ENCODE data around the gene IFT122. TPM values are rescaled to one million over a fixed set of nuclear protein-coding genes. Genes with fewer than 3 reads are reported as not detected.
A peak's percentile ranks its signal among the peaks of the same experiment; 100 is the strongest.

IFT122 gene
- total RNA-seq, 2 experiments from 2014 or later = 18.4 to 22.6 TPM

DNA sequence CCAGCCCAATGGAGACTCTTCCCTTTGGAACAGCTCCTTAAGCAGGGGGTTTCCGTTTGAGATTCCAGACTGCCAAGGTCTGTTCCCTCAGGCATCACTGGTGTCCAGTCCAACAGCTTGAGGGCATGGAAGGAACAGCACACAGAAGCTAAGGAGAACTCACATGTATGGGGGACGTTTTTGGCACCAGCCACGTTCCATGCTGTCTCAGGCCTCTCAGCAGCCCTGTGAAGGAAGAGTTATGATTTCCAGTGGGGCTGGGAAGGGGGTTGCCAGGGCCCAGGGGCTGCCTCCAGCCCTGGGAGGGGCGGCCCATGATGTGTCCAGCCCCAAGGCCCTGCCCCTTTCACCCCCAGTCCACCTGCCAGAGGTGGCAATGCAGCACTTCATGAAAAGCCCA is 80.9 kb downstream of the IFT122 start:
- no peaks in the 10 kb centered on the region for H3K27me3 Mint-ChIP-seq
- H3K4me3 Mint-ChIP-seq = no peak overlapping the region

DNA sequence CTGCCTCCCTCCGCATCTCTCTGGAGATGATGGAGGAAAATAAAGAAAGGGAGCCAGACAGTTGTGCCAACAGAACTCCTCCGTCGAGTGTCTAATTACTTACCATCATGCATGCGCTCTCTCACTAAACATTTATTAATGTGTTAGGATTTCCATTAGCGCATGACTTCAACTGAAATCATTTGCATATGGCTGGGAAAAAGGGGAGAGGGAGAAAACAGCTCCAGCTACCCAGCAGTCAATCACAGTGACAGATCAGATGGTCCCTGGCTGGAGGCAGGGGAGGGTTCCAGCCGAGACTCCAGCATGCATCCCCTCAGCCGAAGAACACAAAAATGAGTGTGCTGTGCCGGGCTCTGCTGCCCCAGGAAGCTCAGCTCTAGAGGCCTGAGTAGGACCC is 81.6 kb downstream of the IFT122 start:
- no peak overlapping the region for H3K4me3 Mint-ChIP-seq
- POLR2A ChIA-PET = no interaction called here
- intact Hi-C loops (cut with DNase I, micrococcal nuclease) = no loop called here
- ATAC-seq = no peak
- DNase-seq = no peak
- CTCF ChIA-PET = interaction anchor here (0.5 kb wide), 1 partner anchor 107 kb away, joined by 3 read pairs; no protein-coding TSS in a partner anchor
- H3K27me3 Mint-ChIP-seq = no peaks in the 10 kb centered on the region
- H3K36me3 Mint-ChIP-seq (ENCODE audit: low read depth) = peaks cover 3% of the 10 kb centered on the region
- H3K9me3 Mint-ChIP-seq (ENCODE audit: low read depth) = no peaks in the 10 kb centered on the region
- H3K27ac Mint-ChIP-seq = no peak overlapping the region
- H3K4me1 Mint-ChIP-seq = no peaks in the 10 kb centered on the region

More for the DNA sequence above, 80.9 kb downstream of the IFT122 start:
- ChIA-PET CTCF (no interaction called here), POLR2A (no interaction called here)
- DNase-seq (no peak), ATAC-seq (no peak)
- Mint-ChIP-seq H3K4me1 (no peaks in the 10 kb centered on the region), H3K9me3 (ENCODE audit: low read depth) (no peaks in the 10 kb centered on the region), H3K36me3 (ENCODE audit: low read depth) (peaks cover 3% of the 10 kb centered on the region), H3K27ac (no peak overlapping the region)
- intact Hi-C loops (cut with DNase I, micrococcal nuclease) = no loop called here

DNA sequence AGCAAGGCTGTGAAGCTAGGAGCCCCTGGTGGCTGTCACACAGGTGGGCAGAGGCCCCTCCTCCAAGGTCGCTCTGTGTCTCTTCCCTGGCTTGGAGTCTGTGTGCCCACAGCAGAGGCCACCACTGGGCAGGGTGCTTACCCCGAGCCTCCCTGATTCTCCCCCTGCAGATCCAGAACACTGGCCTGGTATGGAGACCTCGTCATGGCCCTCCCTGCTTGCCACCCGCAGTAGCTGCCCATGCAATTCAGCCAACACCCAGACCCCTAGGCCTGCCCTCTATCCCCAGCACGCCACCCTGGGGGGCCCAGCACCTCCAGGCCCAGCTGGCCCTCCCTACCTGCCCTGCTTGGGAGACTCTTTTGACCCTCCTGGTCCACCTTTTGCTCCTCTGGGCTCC is 82.9 kb downstream of the IFT122 start:
- H3K36me3 Mint-ChIP-seq (ENCODE audit: low read depth) = no peaks in the 10 kb centered on the region
- no peak for ATAC-seq
- no peak overlapping the region for H3K4me3 Mint-ChIP-seq
- DNase-seq = no peak
- no peaks in the 10 kb centered on the region for H3K4me1 Mint-ChIP-seq
- no peak overlapping the region for H3K27ac Mint-ChIP-seq
- ChIA-PET POLR2A (no interaction called here), CTCF (interaction anchor here (0.5 kb wide), 1 partner anchor 198 kb away, joined by 5 read pairs; no protein-coding TSS in a partner anchor)
- intact Hi-C loops (cut with DNase I, micrococcal nuclease) = no loop called here
- no peaks in the 10 kb centered on the region for H3K27me3 Mint-ChIP-seq
- H3K9me3 Mint-ChIP-seq (ENCODE audit: low read depth) = no peaks in the 10 kb centered on the region

DNA sequence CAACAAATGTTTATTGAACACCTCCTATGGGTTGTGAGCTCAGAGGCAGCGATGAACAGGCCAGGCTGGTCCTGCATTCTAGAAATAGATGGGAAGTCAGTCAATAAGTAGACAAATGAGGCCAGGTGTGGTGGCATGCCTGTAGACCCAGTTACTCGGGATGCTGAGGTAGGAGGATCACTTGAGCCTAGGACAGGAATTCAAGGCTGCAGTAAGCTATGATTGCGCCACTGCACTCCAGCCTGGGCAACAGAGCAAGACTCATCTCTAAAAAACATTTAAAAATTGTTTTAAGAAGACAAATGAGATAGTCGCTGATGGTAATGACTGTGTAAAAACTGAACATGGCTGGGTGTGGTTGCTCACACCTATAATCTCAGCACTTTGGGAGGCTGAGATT is 84.1 kb downstream of the IFT122 start:
- POLR2A ChIA-PET = no interaction called here
- H3K36me3 Mint-ChIP-seq (ENCODE audit: low read depth) = no peaks in the 10 kb centered on the region
- ATAC-seq (no peak), DNase-seq (no peak)
- H3K27ac Mint-ChIP-seq = no peak overlapping the region
- H3K9me3 Mint-ChIP-seq (ENCODE audit: low read depth) = no peaks in the 10 kb centered on the region
- no peaks in the 10 kb centered on the region for H3K27me3 Mint-ChIP-seq
- CTCF ChIA-PET = no interaction called here
- H3K4me1 Mint-ChIP-seq = no peaks in the 10 kb centered on the region
- intact Hi-C loops (cut with DNase I, micrococcal nuclease) = no loop called here
- H3K4me3 Mint-ChIP-seq = no peak overlapping the region

DNA sequence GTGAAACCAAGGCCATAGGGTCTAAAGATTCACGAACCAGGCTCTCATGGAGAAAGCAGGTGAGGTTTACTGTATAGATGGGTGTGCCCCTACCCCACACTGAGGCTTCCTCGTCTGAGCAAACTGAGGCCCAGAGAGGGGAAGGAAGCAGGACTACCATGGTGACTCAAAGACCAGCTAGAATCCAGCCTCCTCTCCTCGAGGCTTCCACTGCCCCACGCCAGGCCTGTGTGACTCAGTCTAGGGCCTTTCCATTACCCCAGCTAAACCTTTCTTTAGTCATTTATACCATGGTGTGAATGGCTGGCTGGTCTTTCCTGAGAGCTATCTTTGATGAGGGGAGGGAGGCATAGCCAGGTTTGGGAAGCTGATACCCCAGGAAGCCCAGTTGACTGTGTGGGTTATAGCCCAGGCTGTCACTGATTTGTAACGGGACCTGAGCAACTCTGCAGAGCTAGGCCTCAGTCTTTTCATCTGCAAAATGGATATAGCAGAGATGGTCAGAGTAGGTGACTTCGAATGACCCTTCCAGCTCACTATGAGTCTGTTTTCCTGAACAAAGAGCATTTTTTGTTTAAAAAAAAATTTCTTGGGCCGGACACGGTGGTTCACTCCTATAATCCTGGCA is 85.4 kb downstream of the IFT122 start:
- no peak overlapping the region for H3K4me3 Mint-ChIP-seq
- no peaks in the 10 kb centered on the region for H3K9me3 Mint-ChIP-seq (ENCODE audit: low read depth)
- DNase-seq (peak; percentile 38), ATAC-seq (peak; percentile 89)
- ChIA-PET POLR2A (no interaction called here), CTCF (interaction anchor here (0.6 kb wide), 2 partner anchors 26 to 32 kb away, joined by 3 to 5 read pairs; no protein-coding TSS in a partner anchor)
- H3K4me1 Mint-ChIP-seq = no peaks in the 10 kb centered on the region
- H3K36me3 Mint-ChIP-seq (ENCODE audit: low read depth) = no peaks in the 10 kb centered on the region
- no peak overlapping the region for H3K27ac Mint-ChIP-seq
- intact Hi-C loops (cut with DNase I, micrococcal nuclease) = no loop called here
- no peaks in the 10 kb centered on the region for H3K27me3 Mint-ChIP-seq

DNA sequence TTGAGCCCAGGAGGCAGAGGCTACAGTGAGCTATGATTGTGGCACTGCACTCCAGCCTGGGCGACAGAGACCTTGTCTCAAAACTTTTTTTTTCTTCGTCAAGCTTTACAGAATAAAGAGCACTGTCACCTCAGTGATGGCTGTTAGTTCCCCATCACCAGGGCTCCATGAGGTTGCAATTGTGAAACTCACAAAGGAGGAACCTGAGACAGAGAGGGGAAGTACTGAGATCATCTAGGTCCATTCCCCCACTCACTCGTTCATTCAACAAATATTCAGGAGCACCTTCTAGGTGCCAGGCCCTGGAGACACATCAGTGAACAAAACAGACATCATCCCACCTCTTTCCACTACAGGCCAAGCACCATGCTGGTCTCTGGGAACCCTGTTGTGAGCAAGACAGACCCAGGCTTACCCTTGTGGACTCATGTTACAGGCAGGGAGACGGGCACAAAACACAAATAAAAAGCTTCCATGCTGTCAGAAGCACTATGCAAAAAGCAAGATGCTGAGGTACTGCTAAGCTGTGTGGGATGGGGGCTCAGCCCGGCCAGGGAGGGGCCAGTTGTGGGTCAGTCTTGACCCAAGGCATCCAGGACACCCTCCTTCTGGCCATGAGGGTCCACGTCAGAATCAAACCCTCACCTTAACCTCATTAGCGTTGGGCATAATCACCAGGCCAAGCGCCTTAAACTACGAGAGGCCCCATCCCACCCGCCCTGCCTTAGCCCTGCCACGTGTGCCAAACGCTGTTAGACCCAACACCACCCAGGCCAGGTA is 86.3 kb downstream of the IFT122 start:
- ATAC-seq (no peak), DNase-seq (no peak)
- Mint-ChIP-seq H3K4me3 (no peak overlapping the region), H3K27ac (no peak overlapping the region), H3K27me3 (no peaks in the 10 kb centered on the region), H3K36me3 (ENCODE audit: low read depth) (no peaks in the 10 kb centered on the region), H3K9me3 (ENCODE audit: low read depth) (no peaks in the 10 kb centered on the region), H3K4me1 (no peaks in the 10 kb centered on the region)
- CTCF ChIA-PET = interaction anchor here (0.6 kb wide), 2 partner anchors 25 to 33 kb away, joined by 3 to 5 read pairs; no protein-coding TSS in a partner anchor
- intact Hi-C loops (cut with DNase I, micrococcal nuclease) = no loop called here
- POLR2A ChIA-PET = no interaction called here

DNA sequence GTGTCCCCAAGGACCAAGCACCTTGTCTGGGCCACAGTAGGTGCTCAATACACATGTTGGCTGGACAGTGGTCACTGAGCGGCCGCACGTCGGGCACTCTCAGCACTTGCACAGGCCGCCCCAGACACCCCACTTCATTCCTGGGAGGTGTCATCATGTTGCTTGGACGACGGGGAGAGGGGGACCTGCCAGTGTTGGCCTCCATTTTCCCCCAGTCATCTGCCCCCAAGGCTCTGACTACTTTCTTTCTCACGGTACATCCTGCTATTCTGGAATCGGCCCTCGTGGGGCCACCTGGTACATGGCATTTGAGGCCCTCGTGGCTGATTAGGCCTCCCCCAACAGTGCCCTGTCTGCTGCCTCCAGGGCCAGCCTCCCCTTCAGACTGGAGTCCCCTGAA is 87.2 kb downstream of the IFT122 start:
- H3K36me3 Mint-ChIP-seq (ENCODE audit: low read depth) = no peaks in the 10 kb centered on the region
- no peak overlapping the region for H3K27ac Mint-ChIP-seq
- CTCF ChIA-PET = no interaction called here
- no peak overlapping the region for H3K4me3 Mint-ChIP-seq
- H3K27me3 Mint-ChIP-seq = no peaks in the 10 kb centered on the region
- H3K9me3 Mint-ChIP-seq (ENCODE audit: low read depth) = no peaks in the 10 kb centered on the region
- DNase-seq (no peak), ATAC-seq (no peak)
- no peaks in the 10 kb centered on the region for H3K4me1 Mint-ChIP-seq
- intact Hi-C loops (cut with DNase I, micrococcal nuclease) = no loop called here
- POLR2A ChIA-PET = no interaction called here

DNA sequence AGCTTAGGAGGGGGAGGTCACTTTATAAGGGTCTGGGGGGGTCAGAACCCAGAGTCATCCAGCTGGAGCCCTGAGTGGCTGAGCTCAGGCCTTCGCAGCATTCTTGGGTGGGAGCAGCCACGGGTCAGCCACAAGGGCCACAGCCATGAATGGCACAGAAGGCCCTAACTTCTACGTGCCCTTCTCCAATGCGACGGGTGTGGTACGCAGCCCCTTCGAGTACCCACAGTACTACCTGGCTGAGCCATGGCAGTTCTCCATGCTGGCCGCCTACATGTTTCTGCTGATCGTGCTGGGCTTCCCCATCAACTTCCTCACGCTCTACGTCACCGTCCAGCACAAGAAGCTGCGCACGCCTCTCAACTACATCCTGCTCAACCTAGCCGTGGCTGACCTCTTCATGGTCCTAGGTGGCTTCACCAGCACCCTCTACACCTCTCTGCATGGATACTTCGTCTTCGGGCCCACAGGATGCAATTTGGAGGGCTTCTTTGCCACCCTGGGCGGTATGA is 88.6 kb downstream of the IFT122 start, which contains the start of gene RHO:
TSS of gene RHO (plus strand) at position 51 of the 512 bp plus-strand sequence. CDS start at position 146, 95 bp downstream.
- Mint-ChIP-seq H3K27ac (no peak within 1 kb of the TSS), H3K4me3 (no peak within 1 kb of the TSS), H3K36me3 (ENCODE audit: low read depth) (no peaks in the 10 kb centered on the region), H3K9me3 (ENCODE audit: low read depth) (no peaks in the 10 kb centered on the region), H3K4me1 (no peaks in the 10 kb centered on the region), H3K27me3 (no peaks in the 10 kb centered on the region)
- ChIA-PET POLR2A (no interaction called here), CTCF (no interaction called here)
- no peak for ATAC-seq
- no peak for DNase-seq
- intact Hi-C loops (cut with DNase I, micrococcal nuclease) = no loop called here

DNA sequence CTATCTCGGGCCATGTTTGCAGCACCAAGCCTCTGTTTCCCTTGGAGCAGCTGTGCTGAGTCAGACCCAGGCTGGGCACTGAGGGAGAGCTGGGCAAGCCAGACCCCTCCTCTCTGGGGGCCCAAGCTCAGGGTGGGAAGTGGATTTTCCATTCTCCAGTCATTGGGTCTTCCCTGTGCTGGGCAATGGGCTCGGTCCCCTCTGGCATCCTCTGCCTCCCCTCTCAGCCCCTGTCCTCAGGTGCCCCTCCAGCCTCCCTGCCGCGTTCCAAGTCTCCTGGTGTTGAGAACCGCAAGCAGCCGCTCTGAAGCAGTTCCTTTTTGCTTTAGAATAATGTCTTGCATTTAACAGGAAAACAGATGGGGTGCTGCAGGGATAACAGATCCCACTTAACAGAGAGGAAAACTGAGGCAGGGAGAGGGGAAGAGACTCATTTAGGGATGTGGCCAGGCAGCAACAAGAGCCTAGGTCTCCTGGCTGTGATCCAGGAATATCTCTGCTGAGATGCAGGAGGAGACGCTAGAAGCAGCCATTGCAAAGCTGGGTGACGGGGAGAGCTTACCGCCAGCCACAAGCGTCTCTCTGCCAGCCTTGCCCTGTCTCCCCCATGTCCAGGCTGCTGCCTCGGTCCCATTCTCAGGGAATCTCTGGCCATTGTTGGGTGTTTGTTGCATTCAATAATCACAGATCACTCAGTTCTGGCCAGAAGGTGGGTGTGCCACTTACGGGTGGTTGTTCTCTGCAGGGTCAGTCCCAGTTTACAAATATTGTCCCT is 89.6 kb downstream of the IFT122 start:
- ChIA-PET POLR2A (no interaction called here), CTCF (interaction anchor here (1.0 kb wide), 1 partner anchor 295 kb away, joined by 3 read pairs; no protein-coding TSS in a partner anchor)
- no peaks in the 10 kb centered on the region for H3K4me1 Mint-ChIP-seq

DNA sequence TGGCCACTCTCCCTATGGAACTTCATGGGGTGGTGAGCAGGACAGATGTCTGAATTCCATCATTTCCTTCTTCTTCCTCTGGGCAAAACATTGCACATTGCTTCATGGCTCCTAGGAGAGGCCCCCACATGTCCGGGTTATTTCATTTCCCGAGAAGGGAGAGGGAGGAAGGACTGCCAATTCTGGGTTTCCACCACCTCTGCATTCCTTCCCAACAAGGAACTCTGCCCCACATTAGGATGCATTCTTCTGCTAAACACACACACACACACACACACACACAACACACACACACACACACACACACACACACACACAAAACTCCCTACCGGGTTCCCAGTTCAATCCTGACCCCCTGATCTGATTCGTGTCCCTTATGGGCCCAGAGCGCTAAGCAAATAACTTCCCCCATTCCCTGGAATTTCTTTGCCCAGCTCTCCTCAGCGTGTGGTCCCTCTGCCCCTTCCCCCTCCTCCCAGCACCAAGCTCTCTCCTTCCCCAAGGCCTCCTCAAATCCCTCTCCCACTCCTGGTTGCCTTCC is 90.3 kb downstream of the IFT122 start:
- H3K4me3 Mint-ChIP-seq = no peak overlapping the region

More for the DNA sequence above, 89.6 kb downstream of the IFT122 start:
- H3K4me3 Mint-ChIP-seq = no peak overlapping the region
- H3K36me3 Mint-ChIP-seq (ENCODE audit: low read depth) = no peaks in the 10 kb centered on the region
- intact Hi-C loops (cut with DNase I, micrococcal nuclease) = no loop called here
- DNase-seq (no peak), ATAC-seq (no peak)
- H3K9me3 Mint-ChIP-seq (ENCODE audit: low read depth) = no peaks in the 10 kb centered on the region
- no peaks in the 10 kb centered on the region for H3K27me3 Mint-ChIP-seq
- no peak overlapping the region for H3K27ac Mint-ChIP-seq

DNA sequence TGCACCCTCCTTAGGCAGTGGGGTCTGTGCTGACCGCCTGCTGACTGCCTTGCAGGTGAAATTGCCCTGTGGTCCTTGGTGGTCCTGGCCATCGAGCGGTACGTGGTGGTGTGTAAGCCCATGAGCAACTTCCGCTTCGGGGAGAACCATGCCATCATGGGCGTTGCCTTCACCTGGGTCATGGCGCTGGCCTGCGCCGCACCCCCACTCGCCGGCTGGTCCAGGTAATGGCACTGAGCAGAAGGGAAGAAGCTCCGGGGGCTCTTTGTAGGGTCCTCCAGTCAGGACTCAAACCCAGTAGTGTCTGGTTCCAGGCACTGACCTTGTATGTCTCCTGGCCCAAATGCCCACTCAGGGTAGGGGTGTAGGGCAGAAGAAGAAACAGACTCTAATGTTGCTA is 90.8 kb downstream of the IFT122 start:
- no peaks in the 10 kb centered on the region for H3K4me1 Mint-ChIP-seq
- DNase-seq (no peak), ATAC-seq (no peak)
- H3K4me3 Mint-ChIP-seq = no peak overlapping the region
- H3K27ac Mint-ChIP-seq = no peak overlapping the region
- ChIA-PET CTCF (no interaction called here), POLR2A (no interaction called here)
- H3K27me3 Mint-ChIP-seq = no peaks in the 10 kb centered on the region
- intact Hi-C loops (cut with DNase I, micrococcal nuclease) = no loop called here
- H3K9me3 Mint-ChIP-seq (ENCODE audit: low read depth) = no peaks in the 10 kb centered on the region
- no peaks in the 10 kb centered on the region for H3K36me3 Mint-ChIP-seq (ENCODE audit: low read depth)

More for the DNA sequence above, 90.3 kb downstream of the IFT122 start:
- H3K4me1 Mint-ChIP-seq = no peaks in the 10 kb centered on the region
- POLR2A ChIA-PET = no interaction called here
- ATAC-seq (no peak), DNase-seq (no peak)
- H3K27me3 Mint-ChIP-seq = no peaks in the 10 kb centered on the region
- intact Hi-C loops (cut with DNase I, micrococcal nuclease) = no loop called here
- CTCF ChIA-PET = interaction anchor here (1.0 kb wide), 1 partner anchor 295 kb away, joined by 3 read pairs; no protein-coding TSS in a partner anchor
- H3K27ac Mint-ChIP-seq = no peak overlapping the region
- no peaks in the 10 kb centered on the region for H3K9me3 Mint-ChIP-seq (ENCODE audit: low read depth)
- no peaks in the 10 kb centered on the region for H3K36me3 Mint-ChIP-seq (ENCODE audit: low read depth)

Data from activated CD4-positive, alpha-beta T cell treated with anti-CD3 and anti-CD28 coated beads for 36 hours (primary cell).